A549 (cell line): ENCODE measurements around the gene SLC16A1. TPM values are rescaled to one million over a fixed set of nuclear protein-coding genes. Genes with fewer than 3 reads are reported as not detected.
"Not testable (repeated sequence)": the region's sequence is repeated elsewhere in the genome, so short reads cannot be mapped to it uniquely, and the experiment has no call there.

Source experiments
- ATAC-seq, 2 experiments: fragments of 200-7000 bp in 1 of 2; fragments of >200 bp in 1 of 2; cut with Nextera tagmentation in 1 of 2; cut with Tn5 transposase in 1 of 2; 3 replicates each; pipeline versions ENCODE4 v1.8.0 to v1.9.1; 2018 to 2020; ENCODE audit warnings: mild to moderate bottlenecking in 1 of 2, moderate library complexity in 1 of 2
- CTCF ChIA-PET: fragments of 300-600 bp; sonication (Branson Sonifier 250); formaldehyde crosslinking; extraction: SDS; loops from one replicate; lab custom pipeline; 2021; ENCODE audit warnings: antibody characterized with exemption, inconsistent platforms; lab: Yijun Ruan, JAX
- POLR2A ChIA-PET: fragments of 350-600 bp; formaldehyde crosslinking; extraction: SDS; loops from one replicate; lab custom pipeline; 2021; ENCODE audit warnings: antibody characterized with exemption, inconsistent platforms; lab: Yijun Ruan, JAX
- DNase-seq, 2 experiments: peaks; one replicate each; pipeline versions ENCODE4 v3.0.0 to v3.0.0-alpha.2; 2011 to 2016; ENCODE audit warnings: low read depth in 1 of 2, low spot score in 1 of 2
- FAIRE-seq: peaks from 2 replicates; lab custom pipeline; 2011; peaks lifted over from hg19 to GRCh38; lab: Jason Lieb, UNC
- H3K27ac ChIP-seq, 2 experiments: fragments of >200 bp; sonication (Bioruptor Twin); formaldehyde crosslinking; 3 replicates each; pipeline ENCODE4 v1.5.1; 2016 to 2017
- H3K4me1 ChIP-seq: fragments of >200 bp; sonication (Bioruptor Twin); formaldehyde crosslinking; 3 replicates; pipeline ENCODE4 v1.6.1; 2016
- H3K4me2 ChIP-seq: fragments of >200 bp; sonication (Bioruptor Twin); formaldehyde crosslinking; 3 replicates; pipeline ENCODE4 v1.6.1; 2016
- H3K4me3 ChIP-seq: fragments of >200 bp; sonication (Bioruptor Twin); formaldehyde crosslinking; 3 replicates; pipeline ENCODE4 v1.5.1; 2016
- H3K9me3 ChIP-seq: fragments of >200 bp; sonication (Bioruptor Twin); formaldehyde crosslinking; 3 replicates; pipeline ENCODE4 v1.6.1; 2016
- CHD2 ChIP-seq: fragments of 150-350 bp; IDR thresholded peaks from 2 replicates; pipeline ENCODE4 v1.6.1; 2014; ENCODE audit warnings: low read length; ENCODE audit not compliant: partially characterized antibody
- FOSB ChIP-seq: fragments of 250-450 bp; sonication (Bioruptor Pico); IDR thresholded peaks from 2 replicates; pipeline ENCODE4 v1.5.0; 2020; ENCODE audit warnings: mild to moderate bottlenecking, moderate library complexity
- HOXB13 ChIP-seq: fragments of 250-450 bp; sonication (Bioruptor Pico); IDR thresholded peaks from 2 replicates; pipeline ENCODE4 v1.5.0; 2020; ENCODE audit warnings: low read depth, mild to moderate bottlenecking, moderate library complexity
- JUN ChIP-seq, 2 experiments: fragments of >200 bp; sonication (Bioruptor Twin); formaldehyde crosslinking; IDR thresholded peaks; 2 replicates in 1 of 2; 3 replicates in 1 of 2; pipeline ENCODE4 v1.6.1; 2016 to 2017
- KDM1A ChIP-seq: fragments of 200-600 bp; sonication (generic); IDR thresholded peaks from 2 replicates; pipeline ENCODE4 v1.6.1; 2016; ENCODE audit warnings: low read depth, mild to moderate bottlenecking
- MAFK ChIP-seq: fragments of 450-650 bp; IDR thresholded peaks from 2 replicates; pipeline ENCODE4 v1.6.1; 2014; ENCODE audit not compliant: partially characterized antibody
- MYC ChIP-seq: IDR thresholded peaks from 2 replicates; pipeline ENCODE4 v1.6.1; 2012; ENCODE audit warnings: mild to moderate bottlenecking, inconsistent platforms, low read length, improper control_type of control experiment, borderline replicate concordance
- PHF8 ChIP-seq: fragments of 200-600 bp; sonication (generic); IDR thresholded peaks from 2 replicates; pipeline ENCODE4 v1.6.1; 2016; ENCODE audit warnings: low read depth, mild to moderate bottlenecking, antibody characterized with exemption, moderate library complexity, borderline replicate concordance
- RFX5 ChIP-seq: fragments of 450-650 bp; IDR thresholded peaks from 2 replicates; pipeline ENCODE4 v1.7.1; 2014; ENCODE audit warnings: antibody characterized with exemption, mild to moderate bottlenecking, moderate library complexity
- ZC3H11A ChIP-seq: fragments of 450-650 bp; IDR thresholded peaks from 2 replicates; pipeline ENCODE4 v1.6.1; 2014; ENCODE audit warnings: antibody characterized with exemption, mild to moderate bottlenecking
- ZFP36 ChIP-seq: fragments of 450-650 bp; IDR thresholded peaks from 2 replicates; pipeline ENCODE4 v1.6.1; 2014; ENCODE audit warnings: borderline replicate concordance; ENCODE audit not compliant: partially characterized antibody
- ZNF302 ChIP-seq: fragments of 250-450 bp; sonication (Bioruptor Pico); IDR thresholded peaks from 2 replicates; pipeline ENCODE4 v1.9.0; 2021; ENCODE audit warnings: inconsistent platforms, mild to moderate bottlenecking, moderate library complexity
- WGBS: methylation state at CpG from one replicate; pipeline ENCODE4 v1.1.6; 2017; ENCODE audit errors: missing lambda C conversion rate; 5-methylcytosine and 5-hydroxymethylcytosine counted together
- polyA plus RNA-seq, 4 experiments: library from polyadenylated mRNA; depleted of rRNA in 3 of 4; stranded (reverse); fragments of >200 nt; fragmentation: RNase III in 1 of 4; extraction: RNeasy Plus Mini Kit Qiagen cat#74134 plus additional on column Dnase treatment in 1 of 4; gene quantifications; 2 replicates in 3 of 4; 3 replicates in 1 of 4; pipeline ENCODE4 v1.2.3, GENCODE V29; 2011 to 2017
- TF ChIP-seq, protein P1 (sequence below): IDR thresholded peaks from 2 replicates; pipeline ENCODE4 v1.6.1; 2012; ENCODE audit warnings: low read depth, borderline replicate concordance
- TF ChIP-seq, protein P2 (sequence below): IDR thresholded peaks from 2 replicates; pipeline ENCODE4 v1.6.1; 2012

Gene SLC16A1
- polyA plus RNA-seq, 2 of the 4 experiments (the other 2 are of a cell fraction), result 42.7 to 70.2 TPM

DNA sequence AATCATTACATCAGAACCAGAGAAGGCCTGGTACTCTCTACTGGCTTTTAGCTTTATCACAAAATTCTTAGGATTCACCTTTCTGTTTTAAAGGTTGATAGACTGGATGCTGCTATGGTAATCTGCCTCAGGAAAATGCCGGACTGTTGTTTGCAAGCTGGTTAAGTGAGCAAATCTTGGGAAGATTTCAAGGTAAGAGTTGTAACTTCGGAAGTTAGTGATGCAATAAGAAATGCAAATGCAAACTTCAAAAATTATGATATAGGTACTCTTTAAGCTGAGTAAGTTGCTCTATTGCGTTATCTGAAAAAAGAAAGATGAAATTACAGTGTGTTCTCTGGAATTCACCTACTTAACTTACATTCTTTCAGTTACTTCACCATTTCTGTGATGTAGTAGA lies 4.4 kb upstream of the SLC16A1 start:
- H3K27ac ChIP-seq, result no peak overlapping the region
- CTCF ChIA-PET, result no interaction called here
- TF ChIP-seq ZFP36 (no peak), ZC3H11A (no peak), MAFK (no peak), HOXB13 (no peak), ZNF302 (no peak)
- no peak for DNase-seq
- WGBS, result 88% methylated on average over 3 of the region's 3 CpGs
- peaks cover 14% of the 10 kb centered on the region; the same call in 1 of the 3 replicates for H3K4me1 ChIP-seq
- ATAC-seq, result no peak
- H3K4me3 ChIP-seq, result no peak overlapping the region
- H3K9me3 ChIP-seq, result no peaks in the 10 kb centered on the region
- no peak for FAIRE-seq
- POLR2A ChIA-PET, result no interaction called here
- no peak overlapping the region for H3K4me2 ChIP-seq

DNA sequence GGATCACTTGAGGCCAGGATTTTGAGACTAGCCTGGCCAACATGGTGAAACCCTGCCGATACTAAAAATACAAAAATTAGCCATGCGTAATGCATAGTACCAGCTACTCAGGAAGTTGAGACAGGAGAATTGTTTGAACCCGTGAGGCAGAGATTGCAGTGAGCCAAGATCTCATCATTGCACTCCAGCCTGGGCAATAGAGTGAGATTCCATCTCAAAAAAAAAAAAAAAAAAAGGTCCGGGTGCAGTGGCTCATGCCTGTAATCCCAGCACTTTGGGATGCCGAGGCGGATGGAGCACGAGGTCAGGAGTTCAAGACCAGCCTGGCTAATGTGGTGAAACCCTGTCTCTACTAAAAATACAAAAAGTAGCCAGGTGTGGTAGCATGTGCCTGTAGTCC lies 2.2 kb upstream of the SLC16A1 start:
- Histone ChIP-seq H3K4me3 (peak overlapping the region; percentile 66; the same call in 2 of the 3 replicates), H3K4me1 (peaks cover 27% of the 10 kb centered on the region), H3K27ac (peak overlapping the region in 1 of 2 experiments; percentile 98; a peak in 2 of 6 replicates), H3K4me2 (peak overlapping the region; percentile 66)
- ChIA-PET POLR2A (interaction anchor here (0.7 kb wide), 1 partner anchor 18 kb away, joined by 7 read pairs; no protein-coding TSS in a partner anchor), CTCF (interaction anchor here (1.0 to 3.2 kb wide), 2 partner anchors 76 to 114 kb away, joined by 4 to 15 read pairs; partner anchors contain the start of gene LRIG2)
- not testable (repeated sequence) for FAIRE-seq, H3K9me3 ChIP-seq, ATAC-seq, DNase-seq
- 84% methylated on average over 7 of the region's 7 CpGs for WGBS

DNA sequence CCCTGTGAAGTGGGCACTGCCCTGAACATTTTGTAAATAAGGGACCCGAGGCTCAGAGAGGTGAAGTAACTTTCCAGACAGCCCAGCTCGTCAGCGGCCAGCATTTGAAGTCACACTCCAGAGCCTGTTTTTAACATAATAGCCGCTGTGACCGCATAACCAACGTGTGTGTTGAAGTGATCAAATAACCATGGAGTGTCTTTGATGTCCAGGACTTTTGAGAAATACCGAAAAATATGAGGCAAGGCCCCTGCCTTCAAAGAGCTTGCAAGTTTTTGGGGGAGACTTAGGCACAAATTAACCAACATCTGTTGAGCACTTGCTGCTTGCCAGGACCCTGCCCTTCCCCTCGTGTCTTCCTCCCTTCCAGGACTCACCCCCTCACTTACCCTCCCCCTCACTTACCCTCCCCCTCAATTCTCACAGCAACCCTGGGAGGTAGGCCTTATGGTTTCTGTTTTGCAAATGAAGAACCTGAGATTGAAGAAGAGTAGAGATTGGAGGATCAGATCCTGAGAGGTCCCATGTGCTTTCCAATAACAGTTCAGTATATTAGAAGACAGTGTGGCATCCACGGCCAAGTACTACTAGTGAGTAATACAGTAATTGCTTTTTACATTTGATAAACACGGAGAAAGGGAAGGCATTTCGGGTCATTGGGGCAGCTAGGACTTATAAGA lies 1.3 kb upstream of the SLC16A1 start:
- TF ChIP-seq RFX5, result no peak
- TF ChIP-seq KDM1A, result 0 out of 2 replicates have a peak, but pooled peaks have one; percentile 8
- TF ChIP-seq CHD2, result peak; percentile 31
- FAIRE-seq (no peak), ATAC-seq (peak; percentile 7 to 39; a peak in 3 of 6 replicates), DNase-seq (peak; percentile 44 to 76)
- under 1% methylated on average over 11 of the region's 11 CpGs for WGBS
- Histone ChIP-seq H3K4me3 (peak overlapping the region; percentile 66), H3K27ac (peak overlapping the region; percentile 93 to 98), H3K9me3 (no peaks in the 10 kb centered on the region), H3K4me2 (peak overlapping the region; percentile 66), H3K4me1 (peaks cover 27% of the 10 kb centered on the region)
- POLR2A ChIA-PET, result no interaction called here
- CTCF ChIA-PET, result interaction anchor here (1.0 to 3.2 kb wide), 4 partner anchors 21 to 115 kb away, joined by 4 to 15 read pairs (median 6); partner anchors contain the start of gene LRIG2

DNA sequence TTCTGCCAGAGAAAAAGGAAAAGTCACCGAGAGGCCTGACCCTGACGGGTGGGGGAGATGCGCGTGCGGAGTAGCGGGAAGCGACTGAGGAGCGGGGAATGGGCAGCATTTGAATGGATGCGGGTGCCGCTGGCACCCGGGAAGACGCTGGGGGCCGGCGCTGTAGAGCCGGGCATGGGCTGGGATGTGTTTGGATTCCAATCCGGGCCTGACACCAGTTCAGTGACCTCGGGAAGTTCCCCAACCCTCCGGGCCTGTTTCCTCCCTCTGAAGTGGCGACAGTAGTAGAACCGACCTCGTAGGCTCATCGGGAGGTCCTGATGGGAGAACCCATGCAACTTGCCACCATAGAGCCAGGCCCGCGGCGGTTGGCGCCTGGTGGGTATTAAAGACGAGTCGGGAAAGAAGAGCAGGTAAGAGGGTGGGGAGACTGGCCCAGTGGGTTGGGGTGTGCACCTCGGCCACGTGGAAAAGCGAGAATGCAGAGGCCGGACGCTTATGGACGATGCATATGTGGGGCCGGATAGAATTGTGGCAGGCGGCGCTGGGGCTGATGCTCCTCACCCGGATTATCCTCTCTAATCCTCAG lies 642 bp upstream of the SLC16A1 start:
- TF ChIP-seq, protein P1, sequence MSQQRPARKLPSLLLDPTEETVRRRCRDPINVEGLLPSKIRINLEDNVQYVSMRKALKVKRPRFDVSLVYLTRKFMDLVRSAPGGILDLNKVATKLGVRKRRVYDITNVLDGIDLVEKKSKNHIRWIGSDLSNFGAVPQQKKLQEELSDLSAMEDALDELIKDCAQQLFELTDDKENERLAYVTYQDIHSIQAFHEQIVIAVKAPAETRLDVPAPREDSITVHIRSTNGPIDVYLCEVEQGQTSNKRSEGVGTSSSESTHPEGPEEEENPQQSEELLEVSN, result 0 out of 2 replicates have a peak, but pooled peaks have one; percentile 44
- no peak for TF ChIP-seq FOSB (CRISPR knock-in tag)
- TF ChIP-seq JUN (IDR thresholded peaks at IDR 0.05), result no peak
- peak; percentile 43; the same call in 1 of the 2 replicates for TF ChIP-seq MYC
- peak; percentile 37; the same call in 1 of the 2 replicates for TF ChIP-seq PHF8
- TF ChIP-seq, protein P2, sequence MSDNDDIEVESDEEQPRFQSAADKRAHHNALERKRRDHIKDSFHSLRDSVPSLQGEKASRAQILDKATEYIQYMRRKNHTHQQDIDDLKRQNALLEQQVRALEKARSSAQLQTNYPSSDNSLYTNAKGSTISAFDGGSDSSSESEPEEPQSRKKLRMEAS, result peak; percentile 64
- Histone ChIP-seq H3K27ac (peak overlapping the region; percentile 93 to 98), H3K4me1 (peaks cover 27% of the 10 kb centered on the region), H3K4me3 (peak overlapping the region; percentile 66), H3K4me2 (peak overlapping the region; percentile 66), H3K9me3 (no peaks in the 10 kb centered on the region)
- ChIA-PET CTCF (interaction anchor here (0.7 to 3.2 kb wide), 15 partner anchors 9 to 241 kb away, joined by 3 to 15 read pairs (median 3); no protein-coding TSS in a partner anchor), POLR2A (interaction anchor here (0.6 to 1.3 kb wide), 11 partner anchors 9 to 856 kb away, joined by 3 to 22 read pairs (median 3); partner anchors contain the start of genes LRIG2, PPM1J and RSBN1)
- ATAC-seq, result peak; percentile 34 to 52
- no peak for FAIRE-seq
- WGBS, result 0% methylated on average over 24 of the region's 38 CpGs
- DNase-seq, result no peak
